Liver (tissue), 9 donors: Measurements from ENCODE around the gene ASCL2. TPM values are rescaled to one million over a fixed set of nuclear protein-coding genes. Genes with fewer than 3 reads are reported as not detected.

Source experiments
- DNase-seq: peaks from one replicate; pipeline ENCODE4 v3.0.0-alpha.2; 2017; ENCODE audit warnings: low spot score
- H3K27ac ChIP-seq, 2 donors: one replicate each; pipeline ENCODE4 v1.7.0; 2013; ENCODE audit warnings: inconsistent platforms in 2 of 2, low read length in 2 of 2, control low read depth in 1 of 2, low read depth in 1 of 2, mild to moderate bottlenecking in 1 of 2
- H3K27me3 ChIP-seq, 4 donors: one replicate each; pipeline versions ENCODE4 v1.6.1 to v1.7.0; 2013; ENCODE audit warnings: low read length in 3 of 4, inconsistent platforms in 1 of 4, mild to moderate bottlenecking in 1 of 4, moderate library complexity in 1 of 4; ENCODE audit not compliant: control insufficient read depth in 4 of 4, insufficient read depth in 4 of 4
- H3K36me3 ChIP-seq, 4 donors: one replicate each; pipeline versions ENCODE4 v1.6.1 to v1.7.0; 2013; ENCODE audit warnings: low read length in 3 of 4, mild to moderate bottlenecking in 3 of 4, low read depth in 1 of 4, moderate library complexity in 1 of 4; ENCODE audit not compliant: control insufficient read depth in 4 of 4, insufficient read depth in 3 of 4
- H3K4me1 ChIP-seq, 4 donors: one replicate each; pipeline versions ENCODE4 v1.6.1 to v1.7.0; 2013; ENCODE audit warnings: low read length in 3 of 4, mild to moderate bottlenecking in 3 of 4, moderate library complexity in 1 of 4; ENCODE audit not compliant: control insufficient read depth in 4 of 4, insufficient read depth in 4 of 4
- H3K4me3 ChIP-seq, 3 donors: one replicate each; pipeline versions ENCODE4 v1.6.1 to v1.7.0; 2013; ENCODE audit warnings: low read length in 3 of 3, control low read depth in 1 of 3, low read depth in 1 of 3, mild to moderate bottlenecking in 1 of 3
- H3K9ac ChIP-seq, 2 donors: one replicate each; pipeline ENCODE4 v1.7.0; 2013; ENCODE audit warnings: low read length in 2 of 2, mild to moderate bottlenecking in 2 of 2, moderate library complexity in 2 of 2, control low read depth in 1 of 2, low read depth in 1 of 2
- H3K9me3 ChIP-seq, 4 donors: one replicate each; pipeline versions ENCODE4 v1.6.1 to v1.7.0; 2013; ENCODE audit warnings: low read length in 3 of 4; ENCODE audit not compliant: control insufficient read depth in 4 of 4
- ATF3 ChIP-seq: IDR thresholded peaks from 2 replicates; pipeline ENCODE4 v1.6.1; 2016; ENCODE audit warnings: antibody characterized with exemption
- EGR1 ChIP-seq, 2 donors: IDR thresholded peaks; 2 replicates each; pipeline ENCODE4 v1.6.1; 2016 to 2018; ENCODE audit warnings: antibody characterized with exemption in 2 of 2, low read depth in 2 of 2
- FOXA1 ChIP-seq: IDR thresholded peaks from 2 replicates; pipeline ENCODE4 v1.6.1; 2016; ENCODE audit warnings: antibody characterized with exemption
- FOXA2 ChIP-seq: IDR thresholded peaks from 2 replicates; pipeline ENCODE4 v1.6.1; 2016; ENCODE audit warnings: antibody characterized with exemption
- HNF4A ChIP-seq, 2 donors: conservative IDR thresholded peaks; 2 replicates each; pipeline ENCODE4 v1.6.1; 2016; ENCODE audit warnings: antibody characterized with exemption in 2 of 2, mild to moderate bottlenecking in 2 of 2
- MAX ChIP-seq: IDR thresholded peaks from 2 replicates; pipeline ENCODE4 v1.6.1; 2016; ENCODE audit warnings: antibody characterized with exemption
- REST ChIP-seq: IDR thresholded peaks from 2 replicates; pipeline ENCODE4 v1.6.1; 2016; ENCODE audit warnings: antibody characterized with exemption, mild to moderate bottlenecking
- RXRA ChIP-seq, 2 donors: IDR thresholded peaks; 2 replicates each; pipeline ENCODE4 v1.6.1; 2017 to 2018; ENCODE audit warnings: antibody characterized with exemption in 2 of 2, mild to moderate bottlenecking in 1 of 2
- SP1 ChIP-seq: IDR thresholded peaks from 2 replicates; pipeline ENCODE4 v1.6.1; 2018; ENCODE audit warnings: antibody characterized with exemption, mild to moderate bottlenecking
- TAF1 ChIP-seq: conservative IDR thresholded peaks from 2 replicates; pipeline ENCODE4 v1.6.1; 2016; ENCODE audit warnings: antibody characterized with exemption, mild to moderate bottlenecking
- ZBTB33 ChIP-seq: IDR thresholded peaks from 2 replicates; pipeline ENCODE4 v1.6.1; 2016; ENCODE audit warnings: antibody characterized with exemption
- WGBS: extraction: QIAGEN DNeasy Blood & Tissue Kit; methylation state at CpG from one replicate; pipeline ENCODE4 v1.1.7; 2013; 5-methylcytosine and 5-hydroxymethylcytosine counted together
- polyA plus RNA-seq, 2 donors: library from polyadenylated mRNA; stranded (reverse) in 1 of 2; unstranded in 1 of 2; fragments of 200-250 nt in 1 of 2; fragments of >200 nt in 1 of 2; fragmentation: Nextera tagmentation in 1 of 2; extraction: Ambion mirVana in 1 of 2; gene quantifications; one replicate each; pipeline versions ENCODE4 v1.2.1 to v1.2.3, GENCODE V29; 2013 to 2015
- total RNA-seq, 2 donors: library from RNA; depleted of rRNA; stranded (reverse); fragments of >200 nt; gene quantifications; one replicate each; pipeline ENCODE4 v1.2.3, GENCODE V29; 2014
- donor health status: healthy.
- donor health status: healthy.
- donor health status: healthy.
- donor health status: healthy.
- donor health status: healthy.

Gene ASCL2
- total RNA-seq (under 1 TPM; 0.17 to 0.47 TPM), polyA plus RNA-seq (under 1 TPM; 0.29 to 0.36 TPM)

- H3K9me3 ChIP-seq, result no peaks in the 10 kb centered on the region
- peaks cover 2 to 27% (median 2%) of the 10 kb centered on the region in 4 donors for H3K27me3 ChIP-seq
- no peaks in the 10 kb centered on the region for H3K36me3 ChIP-seq
- 5% methylated on average over 89 of the region's 89 CpGs for WGBS
- TF ChIP-seq SP1, result no peak
- TF ChIP-seq MAX, result no peak
- no peak for TF ChIP-seq FOXA2
- no peak for TF ChIP-seq TAF1
- no peak for TF ChIP-seq FOXA1
- no peak for TF ChIP-seq RXRA (IDR thresholded peaks at IDR 0.05)
- no peak for TF ChIP-seq EGR1 (IDR thresholded peaks at IDR 0.05; ENCODE audit: low read depth in 2 of 2)
- TF ChIP-seq ATF3, result no peak
- TF ChIP-seq REST, result no peak
- peak; percentile 34 for DNase-seq
- no peak within 1 kb of the TSS for H3K9ac ChIP-seq
- H3K4me3 ChIP-seq, result peak within 1 kb of the TSS; percentile 32 to 61 (median 42)
- peak within 1 kb of the TSS; percentile 23 to 52 for H3K27ac ChIP-seq
- H3K4me1 ChIP-seq, result peaks cover 6 to 27% (median 14%) of the 10 kb centered on the region in 4 donors
Observed at GRCh38 chr11:2270322-2271076, at the start of gene ASCL2. TSS of gene ASCL2 (minus strand) at chr11:2270588. CDS start at chr11:2270332, 256 bp downstream.

- H3K9ac ChIP-seq, result no peak overlapping the region
- no peak overlapping the region for H3K4me3 ChIP-seq
- peak overlapping the region; percentile 6 to 56 for H3K27ac ChIP-seq
- 65% methylated on average over 10 of the region's 10 CpGs for WGBS
- no peaks in the 10 kb centered on the region for H3K9me3 ChIP-seq
- H3K27me3 ChIP-seq, result no peaks in the 10 kb centered on the region
- TF ChIP-seq HNF4A (conservative IDR thresholded peaks at IDR 0.05), result peak in 1 of 2 donors; percentile 63
- no peak for TF ChIP-seq ZBTB33
- no peaks in the 10 kb centered on the region for H3K36me3 ChIP-seq
- H3K4me1 ChIP-seq, result peaks cover 7 to 33% (median 28%) of the 10 kb centered on the region in 4 donors
- no peak for DNase-seq
Observed at GRCh38 chr11:2319791-2320472, 49.5 kb upstream of the ASCL2 start.
